NCI-H774 (cell line): Measurements from ENCODE around the gene CERKL.

Experiments used
- DNase-seq: peaks from one replicate; lab custom pipeline; 2025; lab: John Stamatoyannopoulos, UW

The CERKL gene

DNA sequence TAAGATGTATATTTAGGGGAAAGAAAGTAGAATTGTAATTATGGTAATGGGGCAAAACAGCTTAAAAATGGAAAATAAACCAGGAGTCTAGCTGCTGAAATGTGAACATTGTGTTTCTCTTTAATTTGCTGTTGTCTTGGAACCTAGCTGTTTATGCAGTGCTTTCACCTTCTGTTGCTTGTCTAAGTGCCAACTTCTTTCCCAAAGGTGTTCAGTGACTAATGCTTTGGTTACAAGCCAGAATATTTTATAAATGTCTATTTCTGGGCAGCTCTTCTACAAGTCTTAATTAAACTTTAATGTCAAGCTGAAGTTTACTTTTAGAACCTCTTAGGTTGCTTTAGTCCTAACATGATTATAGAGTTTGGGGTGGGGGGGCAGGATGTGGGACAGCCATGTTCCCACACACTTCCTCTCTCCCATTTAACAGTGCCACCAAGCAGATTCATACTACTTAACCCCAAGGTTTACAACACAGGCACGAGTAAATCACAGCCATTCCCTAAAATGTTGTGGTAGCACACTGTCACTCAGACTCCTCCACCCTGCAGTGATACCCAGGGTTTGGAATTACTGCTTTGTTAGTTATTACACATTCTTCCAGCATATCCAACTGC lies 139.1 kb downstream of the CERKL start:
- no peak for DNase-seq

DNA sequence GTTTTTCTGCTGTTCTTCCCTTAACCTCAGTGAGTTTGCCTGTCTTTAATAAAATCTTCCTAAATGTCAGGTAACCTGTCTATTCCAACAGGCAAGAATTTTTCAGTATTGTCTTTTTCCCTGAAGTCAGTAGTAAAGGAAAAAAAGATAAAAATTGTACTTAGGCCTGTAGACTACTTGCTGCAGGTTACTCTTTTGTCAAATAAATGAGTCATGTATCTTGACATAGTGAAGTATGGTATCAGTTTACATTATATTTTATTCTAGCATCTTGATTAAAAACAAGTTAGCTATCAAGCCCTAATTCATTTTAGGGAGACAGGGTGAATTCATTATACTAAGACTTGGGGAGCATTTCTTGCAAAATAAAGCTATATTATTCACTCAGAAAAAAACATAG lies 139.9 kb downstream of the CERKL start:
- no peak for DNase-seq

DNA sequence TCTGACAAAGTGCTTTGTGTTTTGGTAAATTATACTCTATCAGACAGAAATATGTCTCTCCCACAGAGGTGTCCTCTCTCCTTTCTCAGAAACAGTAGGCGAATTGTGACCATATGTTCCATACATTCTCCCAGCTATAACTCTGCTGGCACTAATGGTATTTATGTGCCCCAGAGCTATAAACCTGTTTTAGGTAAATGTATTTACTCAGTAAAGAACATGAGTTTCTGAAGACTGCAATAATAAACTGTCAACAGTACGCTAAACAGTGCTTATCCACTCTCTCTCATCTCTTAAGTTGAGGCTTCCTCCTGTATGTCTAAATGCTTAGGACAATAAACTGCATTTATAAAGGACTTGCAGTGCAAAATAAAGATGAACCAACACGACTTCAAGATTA lies 141.2 kb downstream of the CERKL start:
- DNase-seq: no peak

DNA sequence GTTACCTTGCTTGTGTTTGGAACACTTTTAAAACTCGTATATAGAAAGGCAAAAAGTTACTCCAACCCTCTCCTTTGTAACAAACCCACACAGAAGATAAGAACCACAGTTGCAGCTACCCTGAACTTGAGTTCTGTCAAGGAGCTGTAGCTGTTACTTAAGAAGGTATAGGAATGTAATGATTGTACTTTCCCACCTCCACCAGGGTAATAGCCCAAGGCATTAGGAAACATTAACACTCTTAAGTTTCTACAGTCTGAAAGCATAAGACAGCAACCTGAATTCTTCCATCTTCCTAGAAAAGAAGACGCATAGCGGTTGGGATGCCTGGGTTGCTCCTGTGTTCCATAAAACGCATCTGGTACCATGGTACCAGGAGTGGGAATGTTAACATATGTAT lies 156.7 kb downstream of the CERKL start:
- no peak for DNase-seq

DNA sequence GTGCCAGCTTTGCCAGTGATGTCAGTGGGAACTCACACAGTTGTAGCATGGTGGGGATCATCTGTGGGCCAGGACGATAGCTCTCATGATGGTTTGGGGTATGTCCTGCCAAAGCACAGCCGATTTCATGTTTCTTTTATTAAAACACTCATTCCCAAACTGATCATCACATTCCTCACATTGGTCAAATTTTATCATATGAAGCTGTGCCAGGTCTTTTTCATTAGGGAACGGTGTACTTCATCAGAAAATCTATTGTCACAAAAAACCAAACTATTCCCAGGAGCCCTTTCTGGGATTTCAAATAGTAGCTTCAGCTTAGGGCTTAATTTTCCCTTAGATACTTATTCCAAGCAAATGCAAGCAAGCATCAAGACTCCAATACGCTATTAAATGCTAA lies 157.7 kb downstream of the CERKL start:
- DNase-seq: no peak
